Inflammatory macrophage (primary cell): ENCODE results near the gene SOCS1.

Experiments used
- DNase-seq, 2 donors: peaks; one replicate each; pipeline ENCODE4 v3.0.0-alpha.2; 2020 to 2022

The SOCS1 gene

DNA sequence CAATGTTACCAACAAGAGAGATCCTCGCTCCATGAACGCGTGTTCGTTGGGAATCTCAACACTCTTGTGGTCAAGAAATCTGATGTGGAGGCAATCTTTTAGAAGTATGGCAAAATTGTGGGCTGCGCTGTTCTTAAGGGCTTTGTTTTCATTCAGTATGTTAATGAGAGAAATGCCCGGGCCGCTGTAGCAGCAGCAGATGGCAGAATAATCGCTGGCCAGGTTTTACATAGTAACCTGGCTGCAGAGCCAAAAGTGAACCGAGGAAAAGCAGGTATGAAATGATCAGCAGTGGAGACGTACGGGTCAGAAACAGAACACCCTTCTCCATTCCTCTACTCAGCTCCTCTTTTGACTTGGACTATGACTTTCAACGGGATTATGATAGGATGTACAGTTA lies 13.3 kb downstream of the SOCS1 start:
- no peak for DNase-seq

DNA sequence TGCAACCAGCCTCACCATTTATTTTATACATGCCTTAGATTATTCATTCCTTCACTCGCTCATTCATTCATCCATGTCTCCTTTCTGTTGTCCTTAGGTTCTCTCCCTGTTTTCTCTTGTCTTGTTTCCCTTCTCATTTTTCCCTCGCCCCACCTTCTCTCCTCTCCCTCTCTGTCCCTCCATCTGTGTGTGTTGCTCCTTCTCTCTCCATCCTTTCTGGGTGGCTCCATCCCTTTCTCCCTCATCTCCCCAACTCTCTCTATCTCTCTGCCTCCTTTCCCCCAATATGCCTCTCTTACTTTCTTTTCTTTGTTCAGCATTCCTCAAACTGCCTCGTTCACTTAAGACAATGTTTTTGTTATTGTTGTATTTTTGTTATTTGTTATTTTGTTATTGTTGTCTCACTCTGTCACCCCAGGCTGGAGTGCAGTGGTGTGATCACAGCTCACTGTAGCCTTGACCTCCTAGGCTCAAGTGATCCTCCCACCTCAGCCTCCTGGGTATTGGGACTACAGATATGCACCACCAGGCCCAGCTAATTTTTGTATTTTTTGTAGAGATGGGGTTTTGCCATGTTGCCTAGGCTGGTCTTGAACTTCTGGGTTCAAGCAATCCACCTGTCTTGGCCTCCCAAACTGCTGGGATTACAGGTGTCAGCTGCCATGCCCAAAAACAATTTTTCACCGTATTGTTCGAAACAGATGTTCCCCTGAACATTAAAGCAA lies 14.4 kb downstream of the SOCS1 start:
- DNase-seq, result no peak

DNA sequence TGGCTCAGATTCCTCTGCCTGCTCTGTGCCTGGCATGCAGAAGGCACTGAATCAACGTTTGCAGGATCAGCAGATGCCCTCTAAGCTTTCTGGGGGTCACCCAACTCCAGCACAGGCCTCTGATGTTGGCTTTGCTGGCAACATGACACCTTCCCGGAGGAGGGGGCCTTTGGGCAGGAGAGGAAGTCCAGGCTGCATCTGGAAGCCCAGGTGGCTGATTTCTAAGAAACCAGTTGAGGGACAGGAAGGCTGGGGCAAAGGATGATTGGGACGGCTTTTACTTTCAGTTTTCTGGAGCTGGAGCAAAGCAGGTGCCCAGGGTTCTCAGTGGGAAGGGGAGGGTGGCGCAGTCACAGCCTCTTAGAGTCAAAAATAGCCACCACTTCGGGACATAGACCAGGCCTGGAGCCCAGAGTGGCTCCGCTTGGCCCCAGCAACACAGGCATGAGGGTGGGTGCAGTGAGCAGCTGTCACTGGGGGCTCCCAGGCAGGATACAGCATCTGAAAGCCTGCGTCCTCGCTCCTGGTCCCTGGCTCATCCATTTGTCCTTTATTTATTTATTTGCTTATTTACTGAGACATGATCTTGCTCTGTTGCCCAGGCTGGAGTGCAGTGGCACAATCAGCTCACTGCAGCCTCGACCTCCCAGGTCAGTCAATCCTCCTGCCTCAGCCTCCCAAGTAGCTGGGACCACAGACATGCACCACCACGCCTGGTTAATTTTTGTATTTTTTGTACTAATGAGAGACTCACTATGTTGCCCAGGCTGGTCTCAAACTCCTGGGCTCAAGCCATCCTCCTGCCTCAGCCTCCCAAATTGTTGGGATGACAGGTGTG lies 15.1 kb downstream of the SOCS1 start:
- DNase-seq, result no peak

DNA sequence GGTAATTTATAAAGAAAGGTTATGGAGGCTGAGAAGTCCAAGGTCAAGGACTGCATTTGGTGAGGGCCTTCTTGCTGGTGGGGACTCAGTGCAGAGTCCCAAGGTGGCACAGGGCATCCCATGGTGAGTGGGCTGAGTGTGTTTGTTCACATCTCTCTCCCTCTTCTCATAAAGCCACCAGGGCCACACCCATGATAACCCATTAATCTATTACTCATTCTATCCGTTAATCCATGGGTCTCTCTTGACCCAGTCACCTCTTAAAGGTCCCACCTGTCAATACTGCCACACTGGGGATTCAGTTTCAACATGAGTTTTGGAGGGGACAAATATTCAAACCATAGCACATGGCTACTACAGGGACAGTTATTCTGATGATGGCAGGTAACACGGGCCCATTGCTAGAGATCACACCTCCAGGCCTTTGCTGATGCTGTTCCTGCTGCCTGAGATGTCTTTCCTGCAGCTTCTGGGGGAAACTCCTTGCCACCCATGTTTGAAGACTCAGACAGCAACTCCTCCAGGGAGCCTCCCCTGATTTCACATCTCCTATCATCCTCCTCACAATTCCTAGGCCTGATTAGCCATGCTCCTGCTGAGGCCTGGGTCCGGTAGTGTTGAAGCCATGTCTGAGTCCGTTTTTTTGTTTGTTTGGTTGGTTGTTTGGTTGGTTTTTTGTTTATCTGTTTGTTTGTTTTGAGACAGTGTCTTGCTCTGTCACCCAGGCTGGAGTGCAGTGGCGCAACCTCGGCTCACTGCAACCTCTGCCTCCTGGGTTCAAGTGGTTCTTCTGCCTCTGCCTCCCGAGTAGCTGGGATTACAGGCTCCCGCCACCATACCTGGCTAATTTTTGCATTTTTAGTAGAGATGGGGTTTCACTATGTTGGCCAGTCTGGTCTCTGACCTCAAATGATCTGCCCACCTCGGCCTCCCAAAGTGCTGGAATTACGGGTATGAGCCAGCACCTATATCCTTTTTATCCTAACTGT lies 16.1 kb downstream of the SOCS1 start:
- DNase-seq, result no peak

DNA sequence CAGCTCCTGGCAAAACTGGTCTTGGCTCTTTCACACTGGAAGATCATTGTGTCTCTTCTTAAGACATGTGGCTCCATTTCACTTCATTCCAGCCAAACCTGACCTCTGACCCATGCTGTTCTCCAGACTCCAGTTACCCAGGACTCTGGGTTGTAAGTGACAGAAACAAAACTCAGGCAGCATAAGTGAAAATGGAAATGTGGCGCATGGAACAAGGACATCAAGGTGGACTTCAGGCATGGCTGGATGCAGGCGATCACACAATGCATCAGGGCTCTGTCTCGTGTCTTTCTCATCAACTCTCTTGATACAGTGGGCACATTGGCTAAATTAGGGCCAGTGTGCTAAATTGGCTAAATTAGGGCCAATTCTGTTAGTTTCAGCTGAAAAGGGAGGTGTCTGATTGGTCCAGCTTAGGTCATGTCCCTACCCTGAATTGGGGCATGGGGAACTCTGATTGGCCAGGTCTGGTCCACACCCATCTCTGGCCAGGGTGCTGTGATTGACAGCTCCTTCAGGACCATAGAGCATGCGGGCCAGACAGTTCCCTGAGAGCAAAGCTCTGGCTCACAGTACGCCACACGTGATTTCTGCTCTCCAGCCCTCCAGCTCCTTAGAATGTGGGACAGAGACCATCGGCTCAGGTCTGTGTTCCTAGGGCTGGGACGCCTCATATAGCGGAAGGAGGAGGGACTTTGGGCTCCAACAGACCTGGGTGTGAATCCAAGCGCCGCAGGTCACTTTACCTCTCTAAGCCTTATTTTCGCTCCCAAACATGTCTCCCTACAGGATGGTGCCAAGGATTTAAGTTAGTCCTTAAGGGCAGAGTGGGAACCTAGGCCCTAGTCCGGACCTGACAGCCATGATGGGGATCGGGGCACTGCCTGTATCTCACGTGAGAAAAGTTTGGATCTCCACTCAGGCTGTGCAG lies 17.5 kb downstream of the SOCS1 start:
- DNase-seq, result no peak

DNA sequence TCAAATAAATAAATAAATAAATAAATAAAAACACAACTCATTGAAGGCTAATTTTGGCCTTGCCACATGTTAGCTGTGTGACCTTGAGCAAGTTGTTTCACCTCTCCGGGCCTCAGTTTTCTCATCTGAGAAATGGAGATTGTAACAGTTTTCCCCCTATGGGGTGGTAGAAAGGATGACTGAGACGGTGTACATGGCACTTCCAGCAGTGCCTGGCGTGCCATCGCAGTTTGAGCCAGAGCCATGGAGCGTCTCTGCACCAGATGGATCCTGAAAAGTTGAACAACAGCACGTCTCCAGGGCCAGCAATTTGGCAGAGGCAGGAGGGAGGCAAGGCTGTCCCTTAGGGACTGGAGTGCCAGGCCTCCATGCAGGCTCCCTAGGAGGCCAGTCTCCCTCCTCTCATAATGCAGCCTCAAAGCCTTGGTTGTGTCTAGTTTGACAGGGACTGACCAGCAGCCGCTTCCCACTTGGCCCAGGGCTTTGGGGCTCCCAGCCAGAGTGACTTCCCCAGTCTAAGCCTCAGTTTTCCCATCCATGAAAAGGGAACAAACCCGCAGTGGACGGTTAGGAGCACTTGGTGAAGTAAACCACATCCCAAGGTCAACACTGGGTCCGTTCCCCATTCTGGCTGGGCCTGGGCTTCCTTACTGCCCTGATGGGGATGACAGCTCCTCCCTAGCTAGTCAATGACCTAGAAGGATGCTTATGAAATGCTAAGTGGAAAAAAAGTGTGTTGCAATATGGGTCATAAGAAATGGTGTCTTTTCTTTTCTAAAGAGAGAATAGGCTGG lies 19.3 kb downstream of the SOCS1 start:
- peak; percentile 97 to 98 for DNase-seq

DNA sequence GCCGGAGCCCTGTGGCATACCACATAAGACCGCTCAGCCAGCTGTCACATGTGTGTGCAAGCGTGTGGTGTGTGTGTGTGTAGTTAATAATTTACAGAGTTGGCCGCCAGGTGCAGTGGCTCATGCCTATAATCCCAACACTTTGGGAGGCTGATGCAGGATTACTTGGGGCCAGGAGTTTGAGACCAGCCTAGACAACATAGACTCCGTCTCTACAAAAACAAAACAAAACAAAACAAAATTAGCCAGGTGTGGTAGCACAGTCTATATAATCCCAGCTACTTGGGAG lies 20.4 kb downstream of the SOCS1 start:
- peak in 1 of 2 donors; percentile 12 for DNase-seq

DNA sequence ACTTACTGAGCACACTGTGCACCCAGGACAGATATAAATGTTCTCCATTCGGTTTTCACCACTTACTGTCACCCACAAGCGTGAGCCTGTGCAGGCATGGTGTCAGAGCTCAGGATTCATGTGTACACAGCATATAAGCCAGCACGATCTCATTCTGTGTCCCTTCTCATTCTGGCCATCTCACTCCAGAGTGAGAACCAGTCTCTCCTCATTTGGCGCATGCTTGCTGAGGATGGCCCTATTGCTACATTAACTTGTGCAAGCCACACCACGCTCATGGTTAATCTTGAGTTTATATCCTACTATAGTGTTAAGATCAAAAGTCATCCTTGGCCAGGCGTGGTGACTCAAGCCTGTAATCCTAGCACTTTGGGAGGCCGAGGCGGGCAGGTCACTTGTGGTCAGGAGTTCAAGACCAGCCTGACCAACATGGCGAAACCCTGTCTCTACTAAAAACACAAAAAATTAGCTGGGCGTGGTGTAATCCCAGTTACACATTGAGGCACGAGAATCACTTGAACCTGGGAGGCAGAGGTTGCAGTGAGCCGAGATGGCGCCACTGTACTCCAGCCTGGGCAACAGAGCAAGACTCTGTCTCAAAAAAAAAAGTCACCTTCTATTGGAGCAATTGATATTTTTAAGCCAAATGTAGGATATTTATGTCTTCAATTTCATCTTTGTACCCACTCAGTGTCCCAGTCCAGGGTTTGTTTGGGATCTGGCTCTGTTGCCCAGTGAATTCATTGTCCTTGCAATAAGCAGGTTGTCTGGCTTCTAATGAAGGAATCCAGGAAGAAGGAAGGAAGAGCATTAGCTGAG lies 20.9 kb downstream of the SOCS1 start:
- DNase-seq, result peak; percentile 81 to 92

DNA sequence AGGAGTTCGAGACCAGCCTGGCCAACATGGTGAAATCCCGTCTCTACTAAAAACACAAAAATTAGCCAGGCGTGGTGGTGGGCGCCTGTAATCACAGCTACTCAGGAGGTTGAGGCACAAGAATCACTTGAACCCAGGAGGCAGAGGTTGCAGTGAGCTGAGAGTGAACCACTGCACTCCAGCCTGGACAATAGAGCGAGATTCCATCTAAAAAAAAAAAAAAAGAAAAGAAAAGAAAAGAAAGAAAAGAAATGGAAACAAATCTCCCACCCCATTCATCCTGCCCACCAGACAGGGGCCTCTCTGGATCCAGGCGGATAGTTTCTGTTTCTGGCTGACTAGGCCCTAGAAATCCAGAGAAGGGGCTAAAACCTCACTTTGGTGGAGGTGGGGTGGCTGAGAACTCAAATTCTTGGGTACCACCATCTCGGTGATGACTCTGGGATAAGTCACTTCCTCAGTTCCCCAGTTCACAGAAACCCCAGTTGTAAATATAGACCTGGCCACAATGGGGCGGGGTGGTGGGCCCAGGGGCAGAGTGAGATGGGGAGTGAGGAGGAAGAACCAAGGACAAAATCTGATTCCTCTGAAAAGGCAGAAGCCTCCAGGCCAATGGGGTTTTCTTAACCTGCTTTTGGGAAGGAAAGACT lies 22.2 kb downstream of the SOCS1 start:
- no peak for DNase-seq

DNA sequence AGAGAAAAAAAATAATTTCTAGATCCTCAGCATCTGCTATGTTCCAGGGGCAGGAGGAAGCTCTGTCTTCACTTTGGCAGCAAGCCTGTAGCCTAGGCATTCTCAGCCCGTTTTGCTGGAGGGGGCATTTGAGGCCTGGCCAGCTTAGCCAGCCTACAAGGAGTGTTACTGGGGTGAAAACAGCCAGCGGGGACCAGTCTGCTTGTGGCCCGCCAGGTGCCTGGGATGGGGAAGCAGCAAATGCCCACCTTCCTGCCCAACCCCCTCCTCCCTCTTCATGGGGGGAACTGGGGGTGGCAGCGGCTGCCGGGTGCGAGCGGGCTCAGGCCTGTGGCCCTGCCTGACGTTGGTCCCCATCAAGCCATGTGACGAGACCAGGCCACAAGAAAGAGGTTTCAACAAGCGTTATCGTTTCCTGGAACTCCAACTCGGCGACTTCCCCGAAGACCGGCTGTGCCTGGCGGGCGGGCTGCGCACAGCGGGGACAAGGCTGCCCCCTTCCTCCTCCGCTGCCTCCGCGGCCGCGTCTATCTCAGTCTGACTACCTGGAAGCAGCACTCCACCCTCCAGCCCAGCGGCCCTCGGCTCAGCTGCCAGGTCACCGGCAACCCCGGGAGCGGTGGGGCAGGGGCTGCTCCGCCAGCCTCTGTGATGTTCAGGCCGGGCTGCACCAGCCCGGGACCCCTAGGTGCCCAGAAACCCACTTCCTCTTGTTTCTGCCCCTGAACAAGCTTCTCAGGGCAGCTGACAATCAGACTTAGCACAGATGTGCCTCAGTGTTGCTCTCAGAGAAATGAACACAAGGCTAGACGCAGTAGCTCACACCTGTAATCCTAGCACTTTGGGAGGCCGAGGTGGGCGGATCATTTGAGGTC lies 22.9 kb downstream of the SOCS1 start:
- peak; percentile 66 to 68 for DNase-seq

DNA sequence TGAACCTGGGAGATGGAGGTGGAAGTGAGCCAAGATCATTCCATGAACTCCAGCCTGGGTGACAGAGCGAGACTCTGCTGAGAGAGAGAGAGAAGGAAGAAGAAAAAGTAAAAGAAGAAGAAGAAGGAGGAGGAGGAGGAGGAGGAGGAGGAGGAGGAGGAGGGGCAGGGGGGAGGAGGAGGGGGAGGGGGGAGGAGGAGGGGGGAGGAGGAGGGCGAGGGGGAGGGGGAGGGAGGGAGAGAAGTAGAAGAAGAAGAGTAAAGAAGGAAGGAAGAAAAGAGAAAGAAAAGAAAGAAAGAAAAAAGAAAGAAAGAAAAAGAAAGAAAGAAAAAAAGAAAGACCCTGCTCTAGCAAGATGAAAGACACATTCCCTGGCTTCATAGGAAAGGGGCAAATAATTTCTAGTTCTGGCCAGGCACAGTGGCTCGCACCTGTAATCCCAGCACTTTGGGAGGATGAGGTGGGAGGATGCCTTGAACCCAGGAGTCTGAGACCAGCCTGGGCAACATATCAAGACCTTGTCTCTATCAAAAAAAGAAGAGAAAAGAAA lies 23.6 kb downstream of the SOCS1 start:
- no peak for DNase-seq

DNA sequence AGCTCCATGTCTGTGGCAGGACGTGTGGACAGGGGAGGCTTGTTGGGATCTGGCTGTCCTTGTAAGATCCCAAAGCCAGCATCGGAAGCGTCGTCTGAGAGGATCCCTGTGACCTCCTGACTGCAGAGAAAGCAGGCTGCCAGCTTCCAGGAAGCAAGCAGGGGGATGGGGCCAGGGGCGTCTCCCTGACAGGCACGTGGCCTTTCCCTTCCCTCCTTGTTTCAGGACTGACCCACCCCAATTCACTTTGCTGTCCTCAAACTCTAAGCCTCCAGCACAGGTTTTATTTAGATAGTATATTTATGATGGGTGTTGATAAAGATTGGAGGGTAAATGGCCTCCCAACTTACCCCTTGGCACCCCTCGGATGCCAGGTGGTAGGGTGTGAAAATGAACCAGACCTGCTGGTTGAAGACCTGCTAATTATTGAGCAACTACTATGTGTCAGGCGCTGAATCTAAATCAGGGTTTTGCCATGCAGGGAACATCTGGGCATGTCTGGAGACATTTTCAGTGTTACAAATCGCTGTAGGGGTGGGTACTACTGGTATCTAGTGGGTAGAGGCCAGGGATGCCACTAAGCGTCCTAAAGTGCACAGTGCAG lies 24.5 kb downstream of the SOCS1 start:
- DNase-seq, result no peak

DNA sequence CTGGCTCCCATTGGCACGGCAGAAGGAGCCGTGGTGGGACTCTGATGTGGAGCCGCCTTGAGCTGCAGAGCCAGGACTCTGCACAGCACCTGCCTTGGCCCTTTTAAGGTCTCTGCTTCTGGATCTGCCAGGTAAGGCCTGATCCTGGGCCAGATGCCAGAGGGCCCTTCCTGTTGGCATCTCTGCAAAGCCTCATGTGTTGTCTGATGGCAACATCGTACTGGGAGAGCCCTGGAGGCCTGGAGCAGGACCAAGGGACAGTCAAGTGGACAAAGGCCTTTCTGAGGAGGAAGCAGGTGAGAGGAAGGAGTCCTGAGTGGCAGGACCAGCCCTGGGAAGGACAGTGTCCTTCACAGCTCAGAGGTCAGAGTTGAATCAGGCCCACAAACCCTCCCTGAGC lies 26.1 kb downstream of the SOCS1 start:
- no peak for DNase-seq

DNA sequence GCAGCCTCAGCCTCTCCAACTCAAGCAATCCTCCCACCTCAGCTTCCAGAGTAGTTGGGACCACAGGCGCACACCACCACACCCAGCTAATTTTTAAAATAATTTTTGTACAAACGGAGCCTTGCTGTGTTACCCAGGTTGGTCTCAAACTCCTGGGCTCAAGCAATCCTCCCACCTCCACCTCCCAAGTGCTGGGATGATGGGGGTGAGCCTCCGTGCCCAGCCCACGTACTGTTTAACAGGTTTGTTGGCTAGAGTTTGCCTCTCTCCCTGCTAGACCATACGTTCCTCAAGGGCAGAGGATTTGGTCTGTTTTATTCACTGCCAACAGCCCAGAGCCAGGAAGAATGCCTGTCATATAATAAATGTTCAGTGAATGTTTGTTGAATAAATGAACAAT lies 26.6 kb downstream of the SOCS1 start:
- no peak for DNase-seq

DNA sequence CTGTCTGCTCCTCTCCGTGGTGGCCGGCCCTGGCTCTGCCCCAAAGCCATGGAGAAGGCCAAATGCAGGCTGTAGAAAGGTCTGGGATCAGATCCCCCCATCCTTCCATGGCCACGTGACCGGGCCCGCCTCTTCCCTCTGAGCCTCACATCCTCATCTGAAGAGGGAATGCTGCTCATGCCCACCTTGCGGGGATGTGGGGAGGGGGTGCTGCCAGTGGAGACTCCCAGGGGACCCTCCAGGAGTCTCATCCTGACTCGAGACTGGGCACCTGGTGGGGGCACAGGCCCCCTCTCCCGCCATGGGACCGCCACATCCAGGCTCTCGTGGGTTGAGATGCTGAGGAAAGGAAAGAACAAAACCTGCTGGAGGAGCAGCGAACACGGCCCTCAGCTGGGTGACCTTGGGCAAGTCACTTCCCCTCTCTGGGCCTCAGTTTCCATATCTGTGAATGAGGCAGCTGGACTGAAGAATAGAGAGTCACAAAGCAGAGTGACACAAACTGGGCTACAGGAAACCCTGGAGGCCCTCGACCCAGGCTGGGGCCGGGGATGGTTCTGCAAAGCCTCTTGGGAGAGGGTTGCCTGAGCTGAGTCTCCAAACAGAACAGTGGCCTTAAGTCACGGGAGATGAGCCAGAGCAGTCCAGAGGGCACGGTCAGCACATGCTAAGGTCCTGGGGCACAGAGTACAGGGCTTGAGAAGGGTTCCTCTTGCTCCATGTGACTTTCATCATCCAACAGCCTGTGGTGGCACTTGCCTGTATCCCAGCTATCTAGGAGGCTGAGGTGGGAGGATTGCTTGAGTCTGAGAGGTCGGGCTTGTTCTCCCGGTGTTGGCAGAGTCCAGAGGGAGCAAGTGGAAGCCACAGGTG lies 30.1 kb downstream of the SOCS1 start:
- no peak for DNase-seq

DNA sequence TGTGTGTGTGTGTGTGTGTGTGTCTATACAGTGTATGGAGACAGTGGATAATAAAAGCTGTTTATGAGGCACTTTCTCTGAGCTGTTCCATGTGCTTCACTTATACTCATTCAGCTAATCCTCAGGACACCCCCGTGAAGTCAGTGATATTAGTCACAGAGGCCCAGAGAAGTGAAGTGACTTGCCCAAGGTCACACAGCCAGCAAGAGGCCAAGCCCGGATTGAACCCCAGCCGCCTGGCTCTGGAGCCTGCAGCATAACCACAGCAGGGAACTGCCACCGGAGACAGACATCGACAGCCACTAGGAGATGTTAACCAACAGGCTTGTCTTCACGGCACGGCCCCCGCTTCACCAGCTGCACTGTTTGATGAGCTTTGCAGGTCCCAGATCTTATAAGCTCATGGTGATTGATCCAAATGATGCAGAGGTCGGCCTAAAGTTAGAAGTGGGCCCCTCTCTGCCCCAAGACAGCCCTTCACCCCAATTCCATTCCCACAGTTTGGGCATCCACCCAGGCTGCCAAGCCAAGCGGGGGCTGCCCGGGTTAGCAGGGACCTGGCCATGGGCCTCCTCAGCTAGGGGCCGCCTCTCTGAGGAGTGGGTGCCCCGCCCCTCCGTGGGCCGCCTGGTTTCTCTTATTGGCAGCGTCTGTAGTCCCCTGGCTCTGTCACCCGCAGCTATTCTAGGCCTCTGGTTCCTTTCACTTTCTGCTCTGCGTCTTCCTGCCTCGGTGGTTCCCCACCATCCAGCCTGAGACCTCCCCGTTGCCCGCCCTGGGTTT lies 30.9 kb downstream of the SOCS1 start:
- peak in 1 of 2 donors; percentile 34 for DNase-seq
